HG03045 (cell line): Measurements from ENCODE around the gene TRHDE.
"Not testable (repeated sequence)": the region's sequence is repeated elsewhere in the genome, so short reads cannot be mapped to it uniquely, and the experiment has no call there.

Experiments
- ATAC-seq: cut with Tn5 transposase; IDR thresholded peaks from one replicate; pipeline ENCODE4 v1.9.1; 2021; ENCODE audit warnings: mild to moderate bottlenecking, moderate library complexity; ENCODE audit not compliant: unreplicated experiment

TRHDE gene

DNA sequence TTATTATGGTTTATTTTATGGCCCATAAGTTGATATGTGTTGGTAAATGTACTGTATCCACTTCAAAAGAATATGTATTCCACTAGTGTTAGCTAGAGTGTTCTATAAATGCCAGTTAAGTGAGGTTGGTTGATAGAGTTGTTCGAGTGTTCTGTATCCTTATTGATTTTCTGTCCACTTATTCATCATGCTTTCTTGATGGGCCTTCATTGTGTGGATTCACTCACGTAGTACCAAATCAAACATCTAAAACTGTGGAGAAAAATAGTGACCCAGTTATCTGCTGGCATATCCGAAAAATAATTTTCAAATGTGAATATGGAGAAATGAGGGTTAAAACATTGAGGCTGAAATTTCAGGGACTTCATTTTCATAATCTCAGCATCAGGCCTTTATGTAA, 230.4 kb downstream of the TRHDE start:
- no peak for ATAC-seq

DNA sequence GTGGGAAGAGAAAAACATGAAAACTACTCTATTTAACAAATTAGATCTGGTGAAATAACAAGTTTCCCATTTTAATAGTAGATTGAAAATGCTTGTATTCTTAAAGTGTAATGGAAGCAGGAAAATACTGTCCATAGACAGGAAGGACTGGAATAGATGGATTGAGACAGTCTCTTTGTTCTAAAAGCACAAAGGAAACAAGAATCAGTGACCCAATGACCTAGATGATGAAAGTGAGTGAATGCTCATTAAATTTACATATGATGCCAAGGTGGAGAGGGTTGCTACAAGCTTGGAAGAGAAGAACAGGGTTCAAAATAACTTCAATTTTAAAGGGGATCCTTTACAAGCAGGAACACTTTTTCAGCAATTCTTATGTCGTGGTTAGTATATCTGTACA, 233.1 kb downstream of the TRHDE start:
- no peak for ATAC-seq

GRCh38 chr12:72509891-72510290, 237.7 kb downstream of the TRHDE start:
- no peak for ATAC-seq

GRCh38 chr12:72510772-72511171, 238.6 kb downstream of the TRHDE start:
- ATAC-seq = no peak

GRCh38 chr12:72511498-72511897, 239.3 kb downstream of the TRHDE start:
- no peak for ATAC-seq

DNA sequence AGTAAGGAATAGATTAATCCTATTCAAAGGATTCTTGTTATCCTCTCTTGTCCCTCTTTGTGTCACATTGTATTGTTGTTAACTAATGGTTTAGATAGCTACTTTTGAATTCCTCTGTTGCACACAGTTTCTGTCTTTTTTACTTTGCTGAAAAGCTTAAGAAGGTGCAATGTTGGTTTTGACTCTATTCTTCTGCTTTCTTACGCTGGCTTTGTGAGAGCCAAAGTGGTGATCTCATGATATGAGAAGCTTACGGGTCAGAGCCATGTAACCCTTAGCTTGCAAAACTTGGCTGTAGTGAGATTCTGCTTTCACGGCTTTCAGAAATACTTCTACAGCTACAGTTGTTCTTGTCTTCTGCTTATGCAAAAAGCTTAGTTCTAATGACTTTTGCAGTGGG, 239.7 kb downstream of the TRHDE start:
- ATAC-seq = no peak

DNA sequence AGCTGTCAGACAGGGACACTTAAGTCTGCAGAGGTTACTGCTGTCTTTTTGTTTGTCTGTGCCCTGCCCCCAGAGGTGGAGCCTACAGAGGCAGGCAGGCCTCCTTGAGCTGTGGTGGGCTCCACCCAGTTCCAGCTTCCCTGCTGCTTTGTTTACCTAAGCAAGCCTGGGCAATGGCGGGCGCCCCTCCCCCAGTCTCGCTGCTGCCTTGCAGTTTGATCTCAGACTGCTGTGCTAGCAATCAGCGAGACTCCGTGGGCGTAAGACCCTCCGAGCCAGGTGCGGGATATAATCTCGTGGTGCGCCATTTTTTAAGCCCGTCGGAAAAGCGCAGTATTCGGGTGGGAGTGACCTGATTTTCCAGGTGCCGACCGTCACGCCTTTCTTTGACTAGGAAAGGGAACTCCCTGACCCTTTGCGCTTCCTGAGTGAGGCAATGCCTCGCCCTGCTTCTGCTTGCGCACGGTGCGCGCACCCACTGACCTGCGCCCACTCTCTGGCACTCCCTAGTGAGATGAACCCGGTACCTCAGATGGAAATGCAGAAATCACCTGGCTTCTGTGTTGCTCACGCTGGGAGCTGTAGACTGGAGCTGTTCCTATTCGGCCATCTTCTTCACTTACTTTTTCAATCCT, 248.0 kb downstream of the TRHDE start:
- ATAC-seq = not testable (repeated sequence)

- no peak for ATAC-seq
Measured at GRCh38 chr12:72521326-72521725, 249.2 kb downstream of the TRHDE start.

DNA sequence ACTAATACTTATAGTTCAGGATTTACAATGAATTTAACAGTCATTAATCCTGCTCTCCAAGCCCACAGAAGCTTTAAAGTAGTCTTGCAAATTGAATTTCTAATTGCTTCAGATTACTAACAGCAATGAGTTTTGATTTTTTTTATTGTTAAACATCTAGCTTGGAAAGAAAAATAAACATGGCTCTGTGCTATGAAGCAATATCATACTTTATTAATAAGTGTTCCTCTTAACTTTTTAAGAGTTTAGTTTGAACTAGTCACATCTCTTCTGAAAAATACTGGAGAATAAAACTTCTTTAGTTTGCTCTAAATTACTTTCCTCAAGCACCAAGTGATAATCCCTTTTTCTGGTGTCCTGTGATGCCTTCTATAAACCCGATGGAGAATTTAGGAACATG, 250.2 kb downstream of the TRHDE start:
- ATAC-seq = no peak

DNA sequence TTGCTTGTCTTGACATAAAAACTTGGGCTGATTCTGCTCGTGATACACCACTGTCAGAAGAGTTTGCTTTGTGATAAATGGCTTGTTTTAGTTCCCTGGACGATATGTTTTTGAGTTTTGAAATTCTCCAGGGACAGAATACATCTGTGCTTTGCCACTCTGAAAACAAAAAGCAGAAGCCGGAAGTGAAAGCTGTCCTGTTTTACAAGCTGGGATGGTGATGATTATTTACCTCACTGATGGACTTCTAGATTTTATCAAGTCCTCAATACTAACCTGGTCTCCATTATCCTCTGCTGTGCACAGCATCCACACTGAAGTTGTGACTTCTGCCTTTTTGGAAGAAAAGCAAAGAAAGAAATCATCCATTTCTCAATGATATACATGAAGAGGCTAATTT, 251.6 kb downstream of the TRHDE start:
- no peak for ATAC-seq

- no peak for ATAC-seq
Measured at GRCh38 chr12:72535212-72535990, 263.2 kb downstream of the TRHDE start.

DNA sequence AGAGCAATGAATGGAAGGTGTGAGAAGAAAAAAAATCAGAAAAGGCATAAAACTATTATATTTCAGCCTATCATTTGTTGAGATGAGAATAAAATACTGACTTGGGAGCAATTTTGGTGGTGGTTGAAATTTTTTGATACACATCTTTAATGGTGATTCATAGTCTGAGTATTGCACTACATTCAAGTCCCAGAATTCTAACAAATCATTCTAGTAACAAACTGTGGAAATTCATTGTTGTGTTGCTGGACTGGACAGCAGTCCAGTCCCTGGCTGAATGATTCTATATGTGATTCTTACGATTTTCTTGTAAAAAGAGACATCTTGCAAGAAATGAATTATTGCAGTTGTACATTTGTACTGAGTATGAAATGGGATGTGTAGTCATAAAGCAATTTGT, 268.6 kb downstream of the TRHDE start:
- no peak for ATAC-seq

GRCh38 chr12:72543777-72544467, 271.8 kb downstream of the TRHDE start:
- ATAC-seq = no peak

- no peak for ATAC-seq
Measured at GRCh38 chr12:72546106-72546505, 273.9 kb downstream of the TRHDE start.

DNA sequence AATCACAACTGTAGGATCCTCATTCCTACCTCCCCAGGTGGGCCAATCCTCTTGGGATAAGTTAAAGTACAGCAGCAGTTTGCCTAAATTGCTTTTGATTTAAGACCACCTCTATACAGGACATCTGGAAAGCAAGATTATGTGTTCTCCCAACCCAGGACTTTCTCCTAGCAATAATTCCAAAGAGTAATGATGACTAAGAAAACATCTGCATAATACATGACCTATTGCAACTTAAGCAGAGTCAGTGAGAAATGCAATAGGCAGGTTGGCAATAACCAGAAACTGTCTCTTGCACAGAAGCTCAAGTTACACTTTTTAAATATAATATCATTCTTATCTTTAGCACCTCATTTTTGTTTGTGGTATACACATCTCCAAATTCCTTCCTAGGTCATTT, 275.4 kb downstream of the TRHDE start:
- no peak for ATAC-seq

DNA sequence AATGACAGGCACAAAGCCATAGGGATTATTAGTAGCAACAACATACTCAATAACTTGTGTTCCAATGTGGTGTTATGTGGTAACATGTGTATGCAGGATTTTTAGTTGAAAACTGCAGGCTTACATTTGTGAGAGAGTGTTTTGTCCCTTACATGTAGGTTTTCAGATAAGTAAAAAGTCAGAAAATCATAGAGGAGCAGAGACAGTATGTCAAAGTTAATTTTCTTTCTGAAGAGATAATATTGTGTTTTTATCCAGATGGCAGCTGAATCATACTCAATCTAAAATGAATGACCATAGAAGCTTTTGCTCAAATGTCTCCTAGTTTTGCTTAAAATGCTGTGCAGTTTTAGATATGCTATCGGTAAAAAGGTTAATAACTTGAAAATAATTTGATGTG, 277.0 kb downstream of the TRHDE start:
- ATAC-seq = no peak

DNA sequence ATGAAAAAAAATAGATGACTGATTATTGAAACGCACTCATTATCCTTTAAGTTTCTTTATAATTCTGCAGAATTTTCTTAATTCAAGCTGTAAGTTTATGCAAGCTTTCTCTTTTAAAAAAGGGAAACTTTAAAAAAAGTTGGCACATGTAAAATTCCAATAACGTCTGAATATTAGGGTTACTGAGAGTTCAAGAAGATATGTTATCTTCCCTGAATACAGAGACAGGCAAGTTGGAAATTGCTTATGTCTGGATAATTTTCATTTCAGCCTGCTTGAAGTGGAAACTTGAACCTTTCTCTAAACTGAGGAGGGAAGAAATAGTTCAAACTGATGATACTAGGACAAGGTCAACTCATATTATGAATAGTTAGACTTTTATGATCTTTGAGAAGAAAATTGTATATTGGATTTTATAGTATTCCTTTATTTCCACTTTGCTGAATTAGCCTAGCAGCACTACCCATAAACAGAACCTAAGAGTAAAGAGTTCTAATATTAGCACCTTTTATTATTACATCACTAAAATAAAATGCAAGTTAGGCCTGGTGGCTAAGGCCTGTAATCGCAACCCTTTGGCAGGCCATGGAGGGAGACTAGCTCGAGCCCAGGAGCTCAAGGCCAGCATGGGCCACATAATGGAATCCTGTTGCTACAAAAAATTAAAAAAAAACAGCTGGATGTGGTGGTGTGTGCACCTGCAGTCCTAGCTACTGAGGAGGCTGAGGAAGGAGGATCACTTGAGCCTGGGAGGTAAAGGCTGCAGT, 288.0 kb downstream of the TRHDE start:
- ATAC-seq = no peak

DNA sequence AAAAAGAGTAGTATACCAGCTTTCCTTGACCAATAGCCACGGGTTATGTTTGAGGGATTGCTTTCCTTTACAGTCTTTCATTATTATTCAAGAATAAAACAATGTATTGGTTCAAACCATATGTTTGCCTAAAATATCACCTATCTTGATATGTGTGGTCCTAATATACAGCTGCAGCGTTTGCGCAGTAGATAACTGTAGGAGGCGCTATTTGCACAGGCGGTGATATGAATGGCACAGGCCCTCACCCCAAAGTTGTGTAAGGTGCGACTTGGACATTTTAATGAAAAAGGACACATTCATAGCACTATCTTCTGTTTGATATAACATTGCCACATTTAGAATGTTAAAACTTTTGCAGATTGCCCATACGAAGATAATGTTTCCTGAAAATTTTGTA, 298.4 kb downstream of the TRHDE start:
- ATAC-seq = no peak

- no peak for ATAC-seq
Measured at GRCh38 chr12:72574138-72574537, 302.0 kb downstream of the TRHDE start.

GRCh38 chr12:72578327-72578726, 306.2 kb downstream of the TRHDE start:
- no peak for ATAC-seq

DNA sequence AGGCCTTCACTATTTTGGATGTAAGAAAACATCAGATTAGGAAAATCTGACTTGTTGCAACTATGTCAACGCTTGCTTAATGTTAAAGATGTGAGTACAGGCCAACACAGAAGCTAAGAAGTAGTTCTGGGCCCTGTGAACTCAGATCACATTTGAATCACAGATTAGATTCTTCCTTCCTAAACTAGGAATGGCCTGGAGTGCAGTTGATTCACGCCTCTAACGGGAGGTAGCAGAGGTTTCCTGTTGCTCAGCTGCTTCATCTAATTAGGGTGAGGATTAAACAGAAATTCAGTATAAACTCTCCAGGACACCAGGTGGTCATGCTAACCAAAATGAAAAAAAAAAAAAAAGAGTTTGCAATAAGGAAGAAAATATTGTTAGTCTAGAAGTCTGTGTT, 314.3 kb downstream of the TRHDE start:
- ATAC-seq = no peak
